ENCODE results near the gene SLC25A23. TPM values are rescaled to one million over a fixed set of nuclear protein-coding genes. Genes with fewer than 3 reads are reported as not detected.

Gene SLC25A23
- total and polyA plus RNA-seq, 11 donors: 64.4 to 208 (median 114) TPM

DNA sequence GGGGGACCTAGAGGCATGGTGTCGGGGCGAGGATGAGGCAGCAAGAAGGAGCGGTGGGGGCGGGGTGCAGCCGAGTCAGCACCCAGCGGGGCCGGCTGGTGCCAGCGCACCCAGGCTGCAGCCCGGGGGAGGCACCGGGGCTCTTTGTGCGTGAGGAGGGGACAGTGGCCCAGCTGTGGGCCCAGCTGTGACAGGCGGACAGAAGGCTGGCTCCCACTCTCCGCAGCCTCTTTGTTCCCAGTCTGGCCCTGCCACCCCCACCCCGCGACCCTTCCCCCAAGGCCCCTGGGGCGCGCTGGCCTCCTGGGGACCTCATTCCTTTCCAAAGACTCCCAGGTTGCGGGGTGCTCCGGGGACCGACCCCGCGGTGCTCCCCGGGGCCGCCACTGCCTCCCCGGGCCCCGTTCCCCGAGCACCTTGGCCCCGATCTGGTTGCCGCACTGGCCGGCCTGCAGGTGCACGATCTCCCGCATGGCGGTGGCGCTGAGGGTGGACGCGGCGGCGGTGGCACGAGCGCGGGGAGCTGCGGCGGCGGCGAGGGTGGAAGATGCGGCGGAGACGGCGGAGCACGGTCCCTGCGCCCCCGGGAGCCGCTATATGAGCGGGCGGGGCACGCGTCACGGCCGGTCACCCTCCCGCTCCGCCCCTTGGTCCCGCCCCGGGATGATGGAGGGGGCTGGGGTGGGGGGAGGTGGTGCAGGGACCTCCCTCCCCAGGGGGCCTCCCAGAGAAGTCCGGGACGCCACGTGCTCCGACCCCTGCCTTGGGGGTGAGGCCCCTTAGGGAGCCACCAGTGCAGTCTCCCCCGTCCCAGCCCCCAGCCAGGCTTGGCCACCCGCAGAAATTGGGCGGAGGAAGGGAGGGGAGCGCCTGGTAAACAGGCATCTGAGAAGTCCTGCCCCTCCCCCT, 42.4 kb upstream of the SLC25A23 start, which contains the start of gene TUBB4A:
TUBB4A (minus strand) TSS at position 570 of the 909 bp plus-strand sequence; CDS start at position 473, 97 bp downstream.
- H3K4me3 ChIP-seq: peak within 1 kb of the TSS; percentile 23 to 58 (median 46)
- H3K27ac ChIP-seq: no peak within 1 kb of the TSS
- peaks cover 0 to 16% (median 7%) of the 10 kb centered on the region in 12 donors for H3K4me1 ChIP-seq
- intact Hi-C loops (cut with DNase I): no loop called here
- H3K9me3 ChIP-seq: no peaks in the 10 kb centered on the region
- ATAC-seq: peak in 3 of 4 donors; percentile 32 to 53 (median 48)
- 1 to 3% (median 1%) methylated on average over 14 to 71 of the region's 71 CpGs for WGBS, 4 donors
- H3K27me3 ChIP-seq: peaks cover 21 to 57% (median 38%) of the 10 kb centered on the region in 9 donors
- TF ChIP-seq POLR2A (IDR thresholded peaks at IDR 0.05): no peak
- TF ChIP-seq, protein P1, sequence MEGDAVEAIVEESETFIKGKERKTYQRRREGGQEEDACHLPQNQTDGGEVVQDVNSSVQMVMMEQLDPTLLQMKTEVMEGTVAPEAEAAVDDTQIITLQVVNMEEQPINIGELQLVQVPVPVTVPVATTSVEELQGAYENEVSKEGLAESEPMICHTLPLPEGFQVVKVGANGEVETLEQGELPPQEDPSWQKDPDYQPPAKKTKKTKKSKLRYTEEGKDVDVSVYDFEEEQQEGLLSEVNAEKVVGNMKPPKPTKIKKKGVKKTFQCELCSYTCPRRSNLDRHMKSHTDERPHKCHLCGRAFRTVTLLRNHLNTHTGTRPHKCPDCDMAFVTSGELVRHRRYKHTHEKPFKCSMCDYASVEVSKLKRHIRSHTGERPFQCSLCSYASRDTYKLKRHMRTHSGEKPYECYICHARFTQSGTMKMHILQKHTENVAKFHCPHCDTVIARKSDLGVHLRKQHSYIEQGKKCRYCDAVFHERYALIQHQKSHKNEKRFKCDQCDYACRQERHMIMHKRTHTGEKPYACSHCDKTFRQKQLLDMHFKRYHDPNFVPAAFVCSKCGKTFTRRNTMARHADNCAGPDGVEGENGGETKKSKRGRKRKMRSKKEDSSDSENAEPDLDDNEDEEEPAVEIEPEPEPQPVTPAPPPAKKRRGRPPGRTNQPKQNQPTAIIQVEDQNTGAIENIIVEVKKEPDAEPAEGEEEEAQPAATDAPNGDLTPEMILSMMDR (IDR thresholded peaks at IDR 0.05): no peak
- DNase-seq: peak in 4 of 5 donors; percentile 17 to 71 (median 30)
- no peaks in the 10 kb centered on the region for H3K36me3 ChIP-seq

DNA sequence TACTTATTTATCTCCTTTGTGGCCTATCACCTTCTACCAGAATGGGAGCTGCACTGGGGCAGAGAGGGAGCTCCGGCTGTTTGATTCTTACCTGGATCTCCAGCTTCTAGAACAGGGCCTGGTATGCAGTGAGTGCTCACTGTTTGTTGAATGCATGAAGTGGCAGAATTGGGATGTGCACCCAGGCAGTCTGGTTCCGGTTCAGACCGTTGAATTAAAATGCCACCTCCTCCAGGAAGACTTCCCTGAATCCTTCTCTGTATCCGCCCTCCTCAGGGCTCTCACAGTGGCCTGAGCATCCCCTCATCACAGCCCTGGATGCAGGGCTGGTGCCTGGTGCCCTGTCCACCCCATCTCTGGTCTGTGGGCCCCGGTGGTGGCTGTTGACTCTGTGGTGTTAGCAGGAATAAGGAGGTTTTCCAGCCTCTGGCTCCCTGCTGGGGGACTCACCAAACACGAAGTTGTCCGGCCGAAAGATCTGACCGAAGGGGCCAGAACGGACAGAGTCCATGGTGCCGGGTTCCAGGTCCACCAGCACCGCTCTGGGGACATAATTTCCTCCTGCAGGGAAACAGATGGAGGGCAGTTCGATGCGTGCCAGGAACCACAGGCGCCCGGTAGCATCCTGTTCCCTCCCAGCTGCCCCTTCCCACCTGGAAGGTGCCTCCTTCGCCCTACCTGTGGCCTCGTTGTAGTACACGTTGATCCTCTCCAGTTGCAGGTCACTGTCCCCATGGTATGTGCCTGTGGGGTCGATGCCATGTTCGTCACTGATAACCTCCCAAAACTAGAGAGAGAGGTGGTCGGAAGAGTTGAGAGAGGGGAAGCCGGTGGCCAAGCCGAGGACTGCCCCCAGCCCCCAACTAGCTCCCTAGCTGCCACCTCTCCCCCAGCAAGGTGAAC, 41.5 kb upstream of the SLC25A23 start:
- TF ChIP-seq POLR2A (IDR thresholded peaks at IDR 0.05): no peak

DNA sequence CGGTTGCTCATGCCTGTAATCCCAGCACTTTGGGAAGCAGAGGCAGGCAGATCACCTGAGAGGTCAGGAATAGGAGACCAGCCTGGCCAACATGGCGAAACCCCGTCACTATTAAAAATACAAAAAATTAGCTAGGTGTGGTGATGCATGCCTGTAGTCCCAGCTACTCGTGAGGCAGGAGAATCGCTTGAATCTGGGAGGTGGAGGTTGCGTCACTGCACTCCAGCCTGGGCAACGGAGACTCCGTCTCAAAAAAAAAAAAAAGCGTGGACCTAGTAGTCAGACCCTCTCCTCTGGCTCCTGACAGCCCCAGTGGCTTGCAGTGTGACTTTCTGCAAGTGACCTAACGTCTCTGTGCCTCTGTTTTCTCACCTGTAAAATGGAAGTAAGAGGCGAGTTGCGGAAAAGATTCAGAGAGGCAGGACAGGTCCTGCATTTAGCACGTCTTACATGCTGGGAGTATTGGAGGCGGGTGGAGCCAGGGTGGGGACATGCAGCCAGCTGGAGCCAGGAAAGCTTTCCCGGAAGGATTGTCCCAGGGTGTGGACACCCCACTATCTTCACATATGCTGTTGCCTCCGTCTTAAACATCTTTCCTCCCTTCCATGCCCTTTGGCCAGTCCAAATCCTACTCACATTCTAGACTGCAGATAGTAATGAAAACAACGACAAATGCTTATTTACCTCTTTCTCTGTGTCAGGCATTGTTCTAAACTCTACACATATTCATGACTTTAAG, 39.6 kb upstream of the SLC25A23 start:
- no peak for TF ChIP-seq POLR2A (IDR thresholded peaks at IDR 0.05)
- TF ChIP-seq, protein P1 (IDR thresholded peaks at IDR 0.05): no peak
- ATAC-seq (no peak), DNase-seq (no peak)
- Histone ChIP-seq H3K36me3 (no peaks in the 10 kb centered on the region), H3K4me1 (peaks cover 0 to 16% (median 7%) of the 10 kb centered on the region in 12 donors), H3K27me3 (peaks cover 21 to 57% (median 38%) of the 10 kb centered on the region in 9 donors), H3K4me3 (no peak overlapping the region), H3K27ac (no peak overlapping the region), H3K9me3 (no peaks in the 10 kb centered on the region)
- WGBS, 4 donors: 69 to 75% (median 71%) methylated on average over 17 of the region's 17 CpGs
- intact Hi-C loops (cut with DNase I): no loop called here

More for the DNA sequence above, 41.5 kb upstream of the SLC25A23 start:
- intact Hi-C loops (cut with DNase I): no loop called here
- ATAC-seq: no peak
- no peaks in the 10 kb centered on the region for H3K9me3 ChIP-seq
- WGBS, 4 donors: 42 to 57% (median 54%) methylated on average over 13 to 24 of the region's 24 CpGs
- no peak overlapping the region for H3K27ac ChIP-seq
- H3K27me3 ChIP-seq: peaks cover 21 to 57% (median 38%) of the 10 kb centered on the region in 9 donors
- peak overlapping the region in 10 of 12 donors; percentile 38 to 58 (median 46) for H3K4me3 ChIP-seq
- peaks cover 0 to 16% (median 7%) of the 10 kb centered on the region in 12 donors for H3K4me1 ChIP-seq
- H3K36me3 ChIP-seq: no peaks in the 10 kb centered on the region
- DNase-seq: no peak

All from heart left ventricle (tissue), 16 donors.